ENCODE measurements around the gene PFN1. TPM values are rescaled to one million over a fixed set of nuclear protein-coding genes. Genes with fewer than 3 reads are reported as not detected.

PFN1 gene
- total and polyA plus RNA-seq, 2 of the 8 experiments (the other 6 are each of a cell fraction or from before 2014, with no cell fraction given): 1,355 to 1,949 TPM

- no peak within 1 kb of the TSS; a peak in 1 of 7 replicates for H3K9ac ChIP-seq (replicated peaks in 1 of 4; ENCODE audit: extremely low read depth in 1 of 4, low read depth in 3 of 4, low read length in 3 of 4)
- no peak within 1 kb of the TSS for H3K14ac ChIP-seq (ENCODE audit: insufficient read length)
- H3K4me2 ChIP-seq (ENCODE audit: insufficient read depth in 1 of 2, low read depth in 2 of 2, low read length in 2 of 2): peak within 1 kb of the TSS; percentile 51 to 73
- no peaks in the 10 kb centered on the region for H3K79me1 ChIP-seq (ENCODE audit: low read depth, low read length)
- peaks cover 0 to 10% (median 5%) of the 10 kb centered on the region in 4 experiments; a peak in 4 of 8 replicates for H3K36me3 ChIP-seq (ENCODE audit: control insufficient read depth in 2 of 4, insufficient read depth in 4 of 4, low read length in 3 of 4)
- H3K23ac ChIP-seq (ENCODE audit: insufficient read length): no peak within 1 kb of the TSS
- no peak within 1 kb of the TSS for H4K91ac ChIP-seq (replicated peaks; ENCODE audit: insufficient read length, low read length)
- CTCF ChIA-PET (ENCODE audit: partially characterized antibody): interaction anchor here (0.5 to 4.4 kb wide), 12 partner anchors 10 to 405 kb away, joined by 3 to 23 read pairs (median 4); no protein-coding TSS in a partner anchor
- H3K4me3 ChIP-seq (ENCODE audit: extremely low read depth in 1 of 4, insufficient read depth in 2 of 4, low read depth in 3 of 4, low read length in 4 of 4): peak within 1 kb of the TSS; percentile 22 to 58 (median 40); a peak in 7 of 8 replicates
- H2BK15ac ChIP-seq (ENCODE audit: low read length): peak within 1 kb of the TSS; percentile 61; the same call in 1 of the 2 replicates
- peaks cover 0 to 13% (median 4%) of the 10 kb centered on the region in 4 experiments; a peak in 6 of 7 replicates for H3K4me1 ChIP-seq (replicated peaks in 1 of 4; ENCODE audit: control insufficient read depth in 3 of 4, insufficient read depth in 4 of 4, low read length in 3 of 4)
- 0 out of 2 replicates have a peak within 1 kb of the TSS, but pooled peaks have one; percentile 17 for H2BK12ac ChIP-seq (ENCODE audit: low read depth, low read length)
- H2BK20ac ChIP-seq (ENCODE audit: low read length): no peak within 1 kb of the TSS
- peaks cover 3% of the 10 kb centered on the region; the same call in 1 of the 2 replicates for H3K23me2 ChIP-seq (ENCODE audit: low read depth, low read length)
- H4K8ac ChIP-seq (ENCODE audit: extremely low read depth, insufficient read depth, low read length): peak within 1 kb of the TSS; percentile 14
- WGBS, 2 experiments (ENCODE audit: extremely low coverage in 1 of 2, insufficient coverage in 1 of 2, insufficient read length in 1 of 2, insufficient replicate concordance in 2 of 2, low coverage in 1 of 2, low lambda C conversion rate in 2 of 2, missing lambda C conversion rate in 1 of 2): 87% methylated on average over 37 of the region's 60 CpGs; no CpG with 5 or more reads in 1 of the 2 experiments
- DNase-seq (ENCODE audit: low read depth in 1 of 2, low spot score in 2 of 2) (no peak), FAIRE-seq (no peak)
- no peak within 1 kb of the TSS for H3K27ac ChIP-seq (ENCODE audit: low read depth, low read length)
- no peak within 1 kb of the TSS; the same call in 1 of the 2 replicates for H2AFZ ChIP-seq (ENCODE audit: low read length)
- 0 out of 7 replicates have a peak, but pooled peaks cover 0 to 2% (median 0%) of the 10 kb centered on the region in 4 experiments for H3K27me3 ChIP-seq (replicated peaks in 1 of 4; ENCODE audit: control insufficient read depth in 3 of 4, extremely low read depth in 1 of 4, insufficient read depth in 3 of 4, low read length in 3 of 4)
- H3K79me2 ChIP-seq (ENCODE audit: control insufficient read depth in 1 of 2, insufficient read depth in 2 of 2, low read length in 2 of 2): no peaks in the 10 kb centered on the region
- no peak within 1 kb of the TSS for H3K56ac ChIP-seq (replicated peaks; ENCODE audit: insufficient read length, low read depth, low read length)
- H3K9me3 ChIP-seq (ENCODE audit: insufficient read depth in 2 of 2, low read depth in 1 of 2, low read length in 1 of 2): no peaks in the 10 kb centered on the region
- H4K20me1 ChIP-seq (replicated peaks in 1 of 2; ENCODE audit: control insufficient read depth in 1 of 2, insufficient read depth in 2 of 2, low read length in 2 of 2): peaks cover 0 to 8% of the 10 kb centered on the region in 2 experiments
- no peak within 1 kb of the TSS for H3K18ac ChIP-seq (ENCODE audit: extremely low read depth, low read length)
- H2BK5ac ChIP-seq (ENCODE audit: low read depth, low read length): no peak within 1 kb of the TSS
- H2BK120ac ChIP-seq (replicated peaks; ENCODE audit: low read depth, low read length): no peak within 1 kb of the TSS
- H2AK5ac ChIP-seq (ENCODE audit: low read depth, low read length): 0 out of 2 replicates have a peak within 1 kb of the TSS, but pooled peaks have one; percentile 8
- no peak for TF ChIP-seq KDM1A (IDR thresholded peaks at IDR 0.05; ENCODE audit: borderline replicate concordance, low read length)
- peak; percentile 79 for TF ChIP-seq CREB1 (IDR thresholded peaks at IDR 0.05)
- TF ChIP-seq CEBPB (IDR thresholded peaks at IDR 0.05; ENCODE audit: low read depth, low read length): 0 out of 2 replicates have a peak, but pooled peaks have one; percentile 30
- POLR2A ChIA-PET (ENCODE audit: partially characterized antibody): interaction anchor here (0.7 to 6.4 kb wide), 18 partner anchors 9 to 195 kb away, joined by 3 to 49 read pairs (median 4); partner anchors contain the start of genes MED11, PELP1, PFN1 and PLD2
- no peak within 1 kb of the TSS for H4K5ac ChIP-seq (ENCODE audit: insufficient read length, low read depth, low read length)
- no peak within 1 kb of the TSS for H3K4ac ChIP-seq (replicated peaks; ENCODE audit: insufficient read length, low read depth, low read length)
Measured at GRCh38 chr17:4899341-4900230, 48.7 kb downstream of the PFN1 start, which contains the start of gene C17orf107. Gene C17orf107, plus strand, starts transcription at chr17:4899536. Its CDS starts 227 bp downstream, at chr17:4899763.

Measured in H1 (cell line).